ENCODE measurements around the gene PRR29. TPM values are rescaled to one million over a fixed set of nuclear protein-coding genes. Genes with fewer than 3 reads are reported as not detected.
A peak's percentile ranks its signal among the peaks of the same experiment; 100 is the strongest.

Gene PRR29
- total and polyA plus RNA-seq, 2 donors (not counting 1 experiment from before 2014, with no cell fraction given), result 0.02 to 0.17 TPM

GRCh38 chr17:63998721-63999679 is 849 bp downstream of the PRR29 start:
- Histone ChIP-seq H3K9ac (ENCODE audit: insufficient read depth, low read length) (no peak overlapping the region), H2AFZ (ENCODE audit: low read length) (no peak overlapping the region), H3K27ac (ENCODE audit: insufficient read depth, low read length) (no peak overlapping the region), H3K4me3 (replicated peaks in 1 of 4; ENCODE audit: control extremely low read depth in 1 of 4, insufficient read depth in 1 of 4, low read depth in 3 of 4, low read length in 4 of 4) (peak overlapping the region in 1 of 4 experiments; percentile 64), H3K4me1 (ENCODE audit: control insufficient read depth, extremely low read depth, insufficient read depth, low read length) (peaks cover 3% of the 10 kb centered on the region), H3K27me3 (ENCODE audit: control insufficient read depth, insufficient read depth, low read length) (peaks cover 16% of the 10 kb centered on the region), H3K36me3 (ENCODE audit: control insufficient read depth, insufficient read depth, low read length) (no peaks in the 10 kb centered on the region), H3K9me3 (ENCODE audit: control insufficient read depth, insufficient read depth, low read depth, low read length) (no peaks in the 10 kb centered on the region), H4K20me1 (ENCODE audit: control insufficient read depth, extremely low read depth, insufficient read depth, low read length) (no peaks in the 10 kb centered on the region), H3K4me2 (ENCODE audit: extremely low read depth, insufficient read depth, low read length) (peak overlapping the region; percentile 26), H3K79me2 (ENCODE audit: control insufficient read depth, insufficient read depth, low read length) (no peaks in the 10 kb centered on the region)
- DNase-seq (ENCODE audit: low read depth in 2 of 2), result no peak
- no peak for TF ChIP-seq EZH2 (IDR thresholded peaks at IDR 0.05; ENCODE audit: low read length, missing control alignments)
- TF ChIP-seq CTCF (conservative IDR thresholded peaks at IDR 0.05 in 1 of 2, IDR thresholded peaks at IDR 0.05 in 1 of 2; ENCODE audit: low read depth in 1 of 2, low read length in 2 of 2), result no peak

GRCh38 chr17:63999680-64000531 is 1.8 kb downstream of the PRR29 start:
- Histone ChIP-seq H3K79me2 (ENCODE audit: control insufficient read depth, insufficient read depth, low read length) (no peaks in the 10 kb centered on the region), H3K27ac (ENCODE audit: insufficient read depth, low read length) (no peak overlapping the region), H3K4me3 (replicated peaks in 1 of 4; ENCODE audit: control extremely low read depth in 1 of 4, insufficient read depth in 1 of 4, low read depth in 3 of 4, low read length in 4 of 4) (no peak overlapping the region), H3K9me3 (ENCODE audit: control insufficient read depth, insufficient read depth, low read depth, low read length) (no peaks in the 10 kb centered on the region), H3K36me3 (ENCODE audit: control insufficient read depth, insufficient read depth, low read length) (no peaks in the 10 kb centered on the region), H4K20me1 (ENCODE audit: control insufficient read depth, extremely low read depth, insufficient read depth, low read length) (no peaks in the 10 kb centered on the region), H3K27me3 (ENCODE audit: control insufficient read depth, insufficient read depth, low read length) (peaks cover 16% of the 10 kb centered on the region), H3K9ac (ENCODE audit: insufficient read depth, low read length) (no peak overlapping the region), H2AFZ (ENCODE audit: low read length) (no peak overlapping the region), H3K4me1 (ENCODE audit: control insufficient read depth, extremely low read depth, insufficient read depth, low read length) (peaks cover 3% of the 10 kb centered on the region), H3K4me2 (ENCODE audit: extremely low read depth, insufficient read depth, low read length) (no peak overlapping the region)
- no peak for TF ChIP-seq CTCF (conservative IDR thresholded peaks at IDR 0.05 in 1 of 2, IDR thresholded peaks at IDR 0.05 in 1 of 2; ENCODE audit: low read depth in 1 of 2, low read length in 2 of 2)
- no peak for TF ChIP-seq EZH2 (IDR thresholded peaks at IDR 0.05; ENCODE audit: low read length, missing control alignments)
- DNase-seq (ENCODE audit: low read depth in 2 of 2), result no peak

GRCh38 chr17:64001091-64001579 is 3.0 kb downstream of the PRR29 start:
- no peak overlapping the region for H3K4me2 ChIP-seq (ENCODE audit: extremely low read depth, insufficient read depth, low read length)
- TF ChIP-seq CTCF (conservative IDR thresholded peaks at IDR 0.05 in 1 of 2, IDR thresholded peaks at IDR 0.05 in 1 of 2; ENCODE audit: low read depth in 1 of 2, low read length in 2 of 2), result no peak
- TF ChIP-seq EZH2 (IDR thresholded peaks at IDR 0.05; ENCODE audit: low read length, missing control alignments), result no peak
- H3K9me3 ChIP-seq (ENCODE audit: control insufficient read depth, insufficient read depth, low read depth, low read length), result no peaks in the 10 kb centered on the region
- peaks cover 16% of the 10 kb centered on the region for H3K27me3 ChIP-seq (ENCODE audit: control insufficient read depth, insufficient read depth, low read length)
- no peaks in the 10 kb centered on the region for H3K36me3 ChIP-seq (ENCODE audit: control insufficient read depth, insufficient read depth, low read length)
- no peaks in the 10 kb centered on the region for H4K20me1 ChIP-seq (ENCODE audit: control insufficient read depth, extremely low read depth, insufficient read depth, low read length)
- H3K27ac ChIP-seq (ENCODE audit: insufficient read depth, low read length), result no peak overlapping the region
- no peak for DNase-seq (ENCODE audit: low read depth in 2 of 2)
- peaks cover 3% of the 10 kb centered on the region for H3K4me1 ChIP-seq (ENCODE audit: control insufficient read depth, extremely low read depth, insufficient read depth, low read length)
- no peak overlapping the region for H2AFZ ChIP-seq (ENCODE audit: low read length)
- H3K9ac ChIP-seq (ENCODE audit: insufficient read depth, low read length), result no peak overlapping the region
- no peak overlapping the region for H3K4me3 ChIP-seq (replicated peaks in 1 of 4; ENCODE audit: control extremely low read depth in 1 of 4, insufficient read depth in 1 of 4, low read depth in 3 of 4, low read length in 4 of 4)
- H3K79me2 ChIP-seq (ENCODE audit: control insufficient read depth, insufficient read depth, low read length), result no peaks in the 10 kb centered on the region

Measured in fibroblast of lung (primary cell).